IMR-90 (cell line): ENCODE results near the gene NAGPA. TPM values are rescaled to one million over a fixed set of nuclear protein-coding genes. Genes with fewer than 3 reads are reported as not detected.

Experiments used
- ATAC-seq: fragments of 200-7000 bp; cut with Tn5 transposase; 2 replicates; pipeline ENCODE4 v1.9.1; 2020; ENCODE audit warnings: low read depth, mild to moderate bottlenecking, moderate library complexity
- BruUV-seq: library from RNA; stranded (reverse); fragments of 400-500 nt; replicated peaks from 2 replicates; lab custom pipeline; 2021; lab: Mats Ljungman, UMichigan
- CTCF ChIA-PET: fragments of 300-600 bp; formaldehyde crosslinking; extraction: SDS; loops from one replicate; lab custom pipeline; 2021; ENCODE audit warnings: antibody characterized with exemption; lab: Yijun Ruan, JAX
- POLR2A ChIA-PET: fragments of 300-600 bp; sonication (Branson Sonifier 250); formaldehyde crosslinking; loops from one replicate; lab custom pipeline; 2022; ENCODE audit warnings: antibody characterized with exemption; ENCODE audit not compliant: unreplicated experiment; lab: Charles Lee
- DNase-seq: peaks from one replicate; pipeline ENCODE4 v3.0.0; 2013
- H2AFZ ChIP-seq: replicated peaks from 2 replicates; pipeline ENCODE3; 2013; ENCODE audit warnings: low read length, mild to moderate bottlenecking; ENCODE audit not compliant: poor library complexity
- H2AK5ac ChIP-seq: 2 replicates; pipeline ENCODE4 v1.6.1; 2013; ENCODE audit warnings: low read depth, low read length, inconsistent platforms
- H2AK9ac ChIP-seq: replicated peaks from 2 replicates; pipeline ENCODE3; 2013; ENCODE audit warnings: mild to moderate bottlenecking, low read depth, low read length, moderate library complexity; ENCODE audit not compliant: poor library complexity
- H2BK120ac ChIP-seq: 2 replicates; pipeline ENCODE4 v1.6.1; 2013; ENCODE audit warnings: low read depth, low read length, inconsistent platforms
- H2BK15ac ChIP-seq: 3 replicates; pipeline ENCODE4 v1.6.1; 2013; ENCODE audit warnings: low read depth, low read length, inconsistent platforms
- H2BK20ac ChIP-seq: 2 replicates; pipeline ENCODE4 v1.6.1; 2013; ENCODE audit warnings: low read depth, mild to moderate bottlenecking, inconsistent platforms, low read length, moderate library complexity
- H2BK5ac ChIP-seq: 2 replicates; pipeline ENCODE4 v1.6.1; 2013; ENCODE audit warnings: mild to moderate bottlenecking, low read depth, low read length, inconsistent platforms; ENCODE audit not compliant: poor library complexity, severe bottlenecking
- H3K14ac ChIP-seq: replicated peaks from 2 replicates; pipeline ENCODE4 v1.6.1; 2013; ENCODE audit warnings: low read depth, low read length, inconsistent platforms
- H3K18ac ChIP-seq: 2 replicates; pipeline ENCODE4 v1.6.1; 2013; ENCODE audit warnings: low read depth, low read length, control low read depth
- H3K23ac ChIP-seq: 2 replicates; pipeline ENCODE4 v1.6.1; 2013; ENCODE audit warnings: low read depth, low read length, inconsistent platforms
- H3K27ac ChIP-seq: 2 replicates; pipeline ENCODE4 v1.5.1; 2013; ENCODE audit warnings: mild to moderate bottlenecking, control low read depth, low read length; ENCODE audit not compliant: insufficient read depth
- H3K27me3 ChIP-seq: 2 replicates; pipeline ENCODE4 v1.6.1; 2013; ENCODE audit warnings: low read length; ENCODE audit not compliant: control insufficient read depth, insufficient read depth
- H3K36me3 ChIP-seq: 2 replicates; pipeline ENCODE4 v1.6.1; 2013; ENCODE audit warnings: low read length, mixed read lengths; ENCODE audit not compliant: control insufficient read depth, insufficient read depth
- H3K4ac ChIP-seq: 2 replicates; pipeline ENCODE4 v1.6.1; 2013; ENCODE audit warnings: low read depth, low read length, inconsistent platforms
- H3K4me1 ChIP-seq: 2 replicates; pipeline ENCODE4 v1.6.1; 2013; ENCODE audit warnings: low read length, mixed read lengths; ENCODE audit not compliant: control insufficient read depth, insufficient read depth
- H3K4me2 ChIP-seq: 2 replicates; pipeline ENCODE4 v1.6.1; 2013; ENCODE audit warnings: low read depth, mild to moderate bottlenecking, control low read depth, low read length, moderate library complexity
- H3K4me3 ChIP-seq: 2 replicates; pipeline ENCODE4 v1.5.1; 2013; ENCODE audit warnings: low read depth, mild to moderate bottlenecking, control low read depth, low read length, moderate library complexity; ENCODE audit not compliant: insufficient read depth
- H3K56ac ChIP-seq: 2 replicates; pipeline ENCODE4 v1.6.1; 2013; ENCODE audit warnings: low read length, inconsistent platforms; ENCODE audit not compliant: insufficient read depth; ENCODE audit errors: extremely low read depth
- H3K79me1 ChIP-seq, 2 experiments: 2 replicates each; pipeline ENCODE4 v1.6.1; 2013; ENCODE audit warnings: low read length in 2 of 2, inconsistent platforms in 1 of 2, low read depth in 1 of 2
- H3K9ac ChIP-seq: 2 replicates; pipeline ENCODE4 v1.6.1; 2013; ENCODE audit warnings: low read depth, low read length, control low read depth
- H3K9me1 ChIP-seq: 2 replicates; pipeline ENCODE4 v1.6.1; 2013; ENCODE audit warnings: low read length, inconsistent platforms; ENCODE audit not compliant: insufficient read depth
- H3K9me3 ChIP-seq: 2 replicates; pipeline ENCODE4 v1.6.1; 2013; ENCODE audit warnings: low read length; ENCODE audit not compliant: control insufficient read depth, insufficient read depth
- H4K20me1 ChIP-seq: 2 replicates; pipeline ENCODE4 v1.6.1; 2013; ENCODE audit warnings: low read length, inconsistent platforms; ENCODE audit not compliant: insufficient read depth
- H4K5ac ChIP-seq: 2 replicates; pipeline ENCODE4 v1.6.1; 2013; ENCODE audit warnings: mild to moderate bottlenecking, low read depth, low read length, control low read depth
- H4K8ac ChIP-seq, 2 experiments: 2 replicates each; pipeline ENCODE4 v1.6.1; 2013; ENCODE audit warnings: low read depth in 2 of 2, low read length in 2 of 2, control low read depth in 1 of 2, inconsistent platforms in 1 of 2
- H4K91ac ChIP-seq: 2 replicates; pipeline ENCODE4 v1.6.1; 2013; ENCODE audit warnings: low read depth, low read length, inconsistent platforms; ENCODE audit not compliant: insufficient read depth
- FOS ChIP-seq: fragments of 150-350 bp; IDR thresholded peaks from 2 replicates; pipeline ENCODE4 v1.6.1; 2016; ENCODE audit warnings: low read depth, low read length
- WGBS, 2 experiments: methylation state at CpG; one replicate each; pipeline versions ENCODE4 v1.1.5 to v1.1.7; 2013; ENCODE audit warnings: missing lambda C conversion rate in 2 of 2; ENCODE audit not compliant: insufficient read length in 1 of 2; ENCODE audit errors: extremely low coverage in 2 of 2; 5-methylcytosine and 5-hydroxymethylcytosine counted together
- dilution Hi-C: fragments of 300-500 bp; cut with HindIII; formaldehyde crosslinking; loops from one replicate; pipeline ENCODE4 v1.14.3; 2018; ENCODE audit warnings: low sequenced_read_pairs; ENCODE audit not compliant: unreplicated experiment
- in situ Hi-C: fragments of 300-500 bp; cut with MboI; formaldehyde crosslinking; loops from 3 replicates; pipeline ENCODE4 v1.14.3; 2019; ENCODE audit warnings: low sequenced_read_pairs, inconsistent platforms, mixed read lengths
- intact Hi-C: fragments of 100-400 bp; cut with micrococcal nuclease; formaldehyde crosslinking; loops from 2 replicates; pipeline ENCODE4 v1.10.0; 2022
- polyA plus RNA-seq, 3 experiments: library from polyadenylated mRNA; depleted of rRNA; stranded (reverse); fragments of >200 nt; gene quantifications; 2 replicates each; pipeline ENCODE4 v1.2.3, GENCODE V29; 2012; ENCODE audit warnings: low replicate concordance in 1 of 3
- total RNA-seq: library from RNA; depleted of rRNA; stranded (reverse); fragments of >200 nt; gene quantifications from 2 replicates; pipeline ENCODE4 v1.2.3, GENCODE V29; 2012

Gene NAGPA
- total and polyA plus RNA-seq, 2 of the 4 experiments (the other 2 are of a cell fraction), result 6.5 to 12.2 TPM

- BruUV-seq, result no TSS peak
- POLR2A ChIA-PET, result no interaction called here
- dilution Hi-C loops, result no loop called here
Observed at GRCh38 chr16:5016967-5017677, 16.6 kb downstream of the NAGPA start.

More at GRCh38 chr16:5016967-5017677, 16.6 kb downstream of the NAGPA start:
- Histone ChIP-seq H3K27ac (no peak overlapping the region), H3K4ac (no peak overlapping the region), H3K27me3 (peaks cover 17% of the 10 kb centered on the region; the same call in 1 of the 2 replicates), H3K4me1 (no peaks in the 10 kb centered on the region), H4K20me1 (no peaks in the 10 kb centered on the region), H3K14ac (no peak overlapping the region), H2BK5ac (no peak overlapping the region), H4K5ac (no peak overlapping the region), H3K36me3 (no peaks in the 10 kb centered on the region), H3K4me2 (no peak overlapping the region), H3K18ac (no peak overlapping the region), H2AK5ac (no peak overlapping the region), H4K8ac (no peak overlapping the region), H3K79me1 (no peaks in the 10 kb centered on the region), H2AK9ac (no peak overlapping the region), H3K9me1 (no peaks in the 10 kb centered on the region), H2BK120ac (no peak overlapping the region), H3K56ac (no peak overlapping the region), H3K9me3 (no peaks in the 10 kb centered on the region), H2AFZ (no peak overlapping the region), H2BK20ac (no peak overlapping the region), H3K4me3 (no peak overlapping the region), H2BK15ac (no peak overlapping the region), H3K23ac (no peak overlapping the region), H3K9ac (no peak overlapping the region), H4K91ac (no peak overlapping the region)
- no peak for TF ChIP-seq FOS
- ATAC-seq (no peak), DNase-seq (no peak)
- in situ Hi-C loops, result no loop called here
- intact Hi-C loops, result no loop called here
- CTCF ChIA-PET, result no interaction called here
- WGBS, 2 experiments, result 29% methylated on average over 4 of the region's 6 CpGs; no CpG with 5 or more reads in 1 of the 2 experiments
